K562 (cell line): Measurements from ENCODE around the gene ZMYND19. TPM values are rescaled to one million over a fixed set of nuclear protein-coding genes. Genes with fewer than 3 reads are reported as not detected.
"Not testable (repeated sequence)": the region's sequence is repeated elsewhere in the genome, so short reads cannot be mapped to it uniquely, and the experiment has no call there.

Experiments used
- ATAC-seq: fragments of 200-7000 bp; cut with Tn5 transposase; 3 replicates; pipeline ENCODE4 v1.9.1; 2020; ENCODE audit warnings: moderate library complexity
- BruUV-seq: library from RNA; stranded (reverse); fragments of 400-500 nt; replicated peaks from 2 replicates; lab custom pipeline; 2021; lab: Mats Ljungman, UMichigan
- CTCF ChIA-PET: fragments of 300-600 bp; formaldehyde crosslinking; extraction: SDS; loops from one replicate; lab custom pipeline; 2021; ENCODE audit warnings: low intra/inter-chr PET ratio; lab: Yijun Ruan, JAX
- POLR2A ChIA-PET: fragments of 300-600, 350-650 bp; sonication (Branson Sonifier 250); formaldehyde crosslinking; extraction: SDS; loops from one replicate; lab custom pipeline; 2021; ENCODE audit warnings: antibody characterized with exemption, inconsistent platforms; lab: Yijun Ruan, JAX
- DNase-seq, 4 experiments: peaks; one replicate each; pipeline versions ENCODE4 v3.0.0 to v3.0.0-alpha.2; 2011 to 2018; ENCODE audit warnings: low spot score in 3 of 4, mixed read lengths in 3 of 4; ENCODE audit errors: extremely low read depth in 1 of 4
- FAIRE-seq: peaks from 2 replicates; lab custom pipeline; 2011; peaks lifted over from hg19 to GRCh38; lab: Jason Lieb, UNC
- H2AFZ ChIP-seq: 2 replicates; pipeline ENCODE4 v1.6.0; 2011; ENCODE audit warnings: low read depth, low read length, control low read depth, inconsistent platforms
- H3K27ac ChIP-seq: fragments of 200-600 bp; 3 replicates; pipeline ENCODE4 v1.8.0; 2011; ENCODE audit warnings: low read depth, mild to moderate bottlenecking, control low read depth, inconsistent platforms, low read length, moderate library complexity, mixed read lengths; ENCODE audit errors: extremely low read depth
- H3K27me3 ChIP-seq, 2 experiments: fragments of 300-600 bp in 1 of 2; 2 replicates in 1 of 2; 3 replicates in 1 of 2; pipeline versions ENCODE4 v1.6.0 to v1.8.0; 2011; ENCODE audit warnings: inconsistent platforms in 2 of 2, low read length in 2 of 2, mild to moderate bottlenecking in 1 of 2, mixed read lengths in 1 of 2, moderate library complexity in 1 of 2; ENCODE audit not compliant: control insufficient read depth in 2 of 2, insufficient read depth in 2 of 2
- H3K36me3 ChIP-seq: fragments of 300-600 bp; 3 replicates; pipeline ENCODE4 v1.8.0; 2011; ENCODE audit warnings: mild to moderate bottlenecking, low read length, inconsistent platforms; ENCODE audit not compliant: control insufficient read depth, insufficient read depth
- H3K4me1 ChIP-seq, 2 experiments: fragments of 200-600 bp in 1 of 2; replicated peaks in 1 of 2; 2 replicates in 1 of 2; 3 replicates in 1 of 2; pipeline versions ENCODE4 v1.5.1 to v1.8.0; 2011; ENCODE audit warnings: inconsistent platforms in 2 of 2, low read length in 2 of 2, mild to moderate bottlenecking in 1 of 2, mixed read lengths in 1 of 2, moderate library complexity in 1 of 2; ENCODE audit not compliant: control insufficient read depth in 2 of 2, insufficient read depth in 2 of 2
- H3K4me2 ChIP-seq: 2 replicates; pipeline ENCODE4 v1.6.1; 2011; ENCODE audit warnings: low read length, control low read depth, inconsistent platforms, mixed read lengths; ENCODE audit not compliant: insufficient read depth
- H3K4me3 ChIP-seq: fragments of 200-600 bp; sonication (generic), shearing (Covaris generic); 2 replicates; pipeline ENCODE4 v1.5.1; 2016; ENCODE audit warnings: control low read depth, inconsistent platforms
- H3K79me2 ChIP-seq: fragments of 200-600 bp; 3 replicates; pipeline ENCODE4 v1.8.0; 2011; ENCODE audit warnings: low read length, inconsistent platforms; ENCODE audit not compliant: control insufficient read depth, insufficient read depth
- H3K9ac ChIP-seq, 2 experiments: 2 replicates each; pipeline versions ENCODE4 v1.6.0 to v1.6.1; 2011; ENCODE audit warnings: low read depth in 2 of 2, low read length in 2 of 2, control low read depth in 1 of 2, inconsistent platforms in 1 of 2, mild to moderate bottlenecking in 1 of 2, mixed read lengths in 1 of 2; ENCODE audit not compliant: insufficient read depth in 1 of 2
- H3K9me1 ChIP-seq: one replicate; pipeline ENCODE4 v1.6.0; 2011; ENCODE audit warnings: inconsistent platforms, mild to moderate bottlenecking, low read length, moderate library complexity; ENCODE audit not compliant: control insufficient read depth, insufficient read depth
- H3K9me3 ChIP-seq: replicated peaks from 2 replicates; pipeline ENCODE4 v1.5.1; 2011; ENCODE audit warnings: low read depth, low read length, inconsistent platforms; ENCODE audit not compliant: control insufficient read depth, insufficient read depth
- H4K20me1 ChIP-seq: replicated peaks from 2 replicates; pipeline ENCODE4 v1.6.1; 2011; ENCODE audit warnings: low read length, inconsistent platforms, mixed read lengths; ENCODE audit not compliant: control insufficient read depth, insufficient read depth
- ADNP ChIP-seq: fragments of 200-800 bp; sonication (Bioruptor generic); IDR thresholded peaks from 2 replicates; pipeline ENCODE4 v1.6.1; 2016; ENCODE audit warnings: missing genetic modification characterization, missing compliant biosample characterization
- ARID1B ChIP-seq: fragments of 450-650 bp; IDR thresholded peaks from 2 replicates; pipeline ENCODE4 v1.6.1; 2016; ENCODE audit warnings: antibody characterized with exemption, mild to moderate bottlenecking, inconsistent platforms
- CTCF ChIP-seq, 3 experiments: IDR thresholded peaks in 2 of 3; conservative IDR thresholded peaks in 1 of 3; 2 replicates each; pipeline ENCODE4 v1.5.1; 2011 to 2012; ENCODE audit warnings: low read length in 3 of 3, mild to moderate bottlenecking in 3 of 3, control low read depth in 2 of 3, improper control_type of control experiment in 1 of 3, inconsistent platforms in 1 of 3, low read depth in 1 of 3, mixed read lengths in 1 of 3, moderate library complexity in 1 of 3; ENCODE audit not compliant: insufficient read depth in 2 of 3
- EGR1 ChIP-seq: fragments of 450-650 bp; conservative IDR thresholded peaks from 2 replicates; pipeline ENCODE4 v1.6.1; 2017; ENCODE audit warnings: mild to moderate bottlenecking
- NFE2L1 ChIP-seq: fragments of 450-650 bp; IDR thresholded peaks from 2 replicates; pipeline ENCODE4 v1.6.1; 2016; ENCODE audit warnings: missing genetic modification characterization, low read depth, mild to moderate bottlenecking, missing compliant biosample characterization, moderate library complexity, borderline replicate concordance
- NR2C1 ChIP-seq, 2 experiments: fragments of 450-650 bp; IDR thresholded peaks; 2 replicates each; pipeline ENCODE4 v1.6.1; 2017; ENCODE audit warnings: mild to moderate bottlenecking in 2 of 2, antibody characterized with exemption in 1 of 2, inconsistent platforms in 1 of 2, missing compliant biosample characterization in 1 of 2, missing genetic modification characterization in 1 of 2
- NR2C2 ChIP-seq, 2 experiments: fragments of 200-800 bp in 1 of 2; sonication (Bioruptor generic) in 1 of 2; sonication (generic) in 1 of 2; formaldehyde crosslinking in 1 of 2; IDR thresholded peaks; 2 replicates each; pipeline versions ENCODE4 v1.6.1 to v1.8.0; 2016 to 2022; ENCODE audit warnings: mild to moderate bottlenecking in 1 of 2, missing compliant biosample characterization in 1 of 2, missing genetic modification characterization in 1 of 2, missing genetic modification reagents in 1 of 2
- SPI1 ChIP-seq: IDR thresholded peaks from 2 replicates; pipeline ENCODE4 v1.6.1; 2011; ENCODE audit warnings: low read depth, low read length, control low read depth, borderline replicate concordance
- ZKSCAN1 ChIP-seq: fragments of 150-350 bp; IDR thresholded peaks from 2 replicates; pipeline ENCODE4 v1.6.1; 2016; ENCODE audit warnings: low read depth, low read length
- ZNF384 ChIP-seq: IDR thresholded peaks from 2 replicates; pipeline ENCODE4 v1.6.1; 2012; ENCODE audit warnings: low read depth, low read length, improper control_type of control experiment
- WGBS: fragments of 100-300 bp; shearing (Covaris generic); methylation state at CpG from one replicate; pipeline ENCODE4 v1.1.6; 2016; ENCODE audit warnings: low coverage, mixed read lengths; ENCODE audit not compliant: insufficient coverage; ENCODE audit errors: missing lambda C conversion rate; 5-methylcytosine and 5-hydroxymethylcytosine counted together
- in situ Hi-C: fragments of 300-500 bp; cut with MboI; formaldehyde crosslinking; loops from 4 replicates; pipeline ENCODE4 v1.15.0; 2018; ENCODE audit warnings: inconsistent platforms, mixed read lengths
- intact Hi-C: fragments of 100-400 bp; cut with micrococcal nuclease; formaldehyde crosslinking; loops from 2 replicates; pipeline ENCODE4 v1.14.2; 2022
- polyA plus RNA-seq, 8 experiments: library from polyadenylated mRNA; depleted of rRNA in 4 of 8; stranded (reverse) in 5 of 8; unstranded in 3 of 8; fragments of >200 nt; fragmentation: Nextera tagmentation in 2 of 8; fragmentation: Illumina TruSeq in 1 of 8; extraction: Ambion mirVana in 2 of 8; extraction: Trizol in 1 of 8; gene quantifications; 2 replicates each; pipeline versions ENCODE4 v1.2.1 to v1.2.3, GENCODE V29; 2011 to 2014; ENCODE audit warnings: inconsistent platforms in 1 of 8, missing spikeins in 1 of 8
- total RNA-seq, 7 experiments: library from RNA; depleted of rRNA in 6 of 7; stranded (reverse); fragments of >200 nt in 6 of 7; fragmentation: Illumina TruSeq in 2 of 7; extraction: Trizol in 2 of 7; gene quantifications; 2 replicates each; pipeline versions ENCODE4 v1.2.1 to v1.2.3, GENCODE V29; 2011 to 2021; ENCODE audit warnings: low replicate concordance in 1 of 7

ZMYND19 gene
- total and polyA plus RNA-seq, 9 of the 15 experiments (the other 6 are each of a cell fraction or from before 2014, with no cell fraction given) = 1.0 to 86.7 (median 44.0) TPM

- WGBS = 75% methylated on average over 8 of the region's 8 CpGs
- H3K4me2 ChIP-seq, H3K27ac ChIP-seq, H2AFZ ChIP-seq, H3K27me3 ChIP-seq, H4K20me1 ChIP-seq, in situ Hi-C loops, ATAC-seq, FAIRE-seq, H3K9me1 ChIP-seq, BruUV-seq, POLR2A ChIA-PET, DNase-seq, CTCF ChIA-PET, H3K9ac ChIP-seq, H3K9me3 ChIP-seq, H3K4me3 ChIP-seq: not testable (repeated sequence)
- Histone ChIP-seq H3K36me3 (peaks cover 29% of the 10 kb centered on the region), H3K4me1 (peaks cover 31 to 32% of the 10 kb centered on the region in 2 experiments), H3K79me2 (peaks cover 93% of the 10 kb centered on the region)
- intact Hi-C loops = loop anchor here (5.0 kb wide), 1 partner anchor 45 kb away; no protein-coding TSS in a partner anchor
Measured at GRCh38 chr9:137622211-137622610, 31.9 kb upstream of the ZMYND19 start.

- 0 out of 3 replicates have a peak overlapping the region, but pooled peaks have one; percentile 3 for H3K27ac ChIP-seq
- H2AFZ ChIP-seq = no peak overlapping the region
- ATAC-seq (0 out of 3 replicates have a peak, but pooled peaks have one; percentile 4), DNase-seq (no peak), FAIRE-seq (peak; percentile 67)
- peak overlapping the region; percentile 55; the same call in 1 of the 2 replicates for H3K4me2 ChIP-seq
- H3K27me3 ChIP-seq = no peaks in the 10 kb centered on the region
- in situ Hi-C loops (no loop called here), intact Hi-C loops (loop anchor here (5.0 kb wide), 1 partner anchor 46 kb away; no protein-coding TSS in a partner anchor)
- peaks cover 4% of the 10 kb centered on the region for H4K20me1 ChIP-seq
- no peaks in the 10 kb centered on the region for H3K9me3 ChIP-seq
- ChIA-PET POLR2A (interaction anchor here (0.5 to 0.9 kb wide), 3 partner anchors 16 to 253 kb away, joined by 3 to 5 read pairs (median 4); no protein-coding TSS in a partner anchor), CTCF (interaction anchor here (0.6 kb wide), 1 partner anchor 37 kb away, joined by 3 read pairs; no protein-coding TSS in a partner anchor)
- H3K36me3 ChIP-seq = peaks cover 37% of the 10 kb centered on the region
- BruUV-seq = no TSS peak
- H3K9ac ChIP-seq = peak overlapping the region; percentile 9 to 80; a peak in 1 of 4 replicates
- whole genome bisulfite sequencing = 45% methylated on average over 6 of the region's 6 CpGs
- H3K79me2 ChIP-seq = peaks cover 90% of the 10 kb centered on the region
- no peak overlapping the region for H3K4me3 ChIP-seq
- H3K4me1 ChIP-seq = peaks cover 30 to 32% of the 10 kb centered on the region in 2 experiments
- H3K9me1 ChIP-seq = no peaks in the 10 kb centered on the region
- TF ChIP-seq ZNF384 (peak; percentile 62; the same call in 1 of the 2 replicates), EGR1 (peak; percentile 61), CTCF (IDR thresholded peaks at IDR 0.05 in 2 of 3, conservative IDR thresholded peaks at IDR 0.05 in 1 of 3; ENCODE audit: insufficient read depth in 2 of 3, low read depth in 1 of 3, low read length in 3 of 3) (peak; percentile 27 to 32 (median 29); a peak in 2 of 6 replicates), ADNP (no peak), ARID1B (no peak; the same call in 1 of the 2 replicates), NR2C1 (IDR thresholded peaks at IDR 0.05) (peak; percentile 39; the same call in 1 of the 2 replicates), NR2C1 (tag; IDR thresholded peaks at IDR 0.05) (no peak), SPI1 (no peak), NR2C2 (CRISPR knock-in tag; IDR thresholded peaks at IDR 0.05) (no peak), NR2C2 (tag; IDR thresholded peaks at IDR 0.05) (peak; percentile 30; the same call in 1 of the 2 replicates), ZKSCAN1 (0 out of 2 replicates have a peak, but pooled peaks have one; percentile 40), NFE2L1 (no peak)
Measured at GRCh38 chr9:137621131-137621757, 30.9 kb upstream of the ZMYND19 start.
